ENCODE results near the gene MYO1G. TPM values are rescaled to one million over a fixed set of nuclear protein-coding genes. Genes with fewer than 3 reads are reported as not detected.
"Not testable (repeated sequence)": the region's sequence is repeated elsewhere in the genome, so short reads cannot be mapped to it uniquely, and the experiment has no call there.

MYO1G gene
- total RNA-seq (ENCODE audit: low replicate concordance) = 0.52 and 0.53 TPM in 2 replicates
- long read RNA-seq = 0 reads

- Mint-ChIP-seq H3K9me3 (no peaks in the 10 kb centered on the region), H3K27me3 (no peaks in the 10 kb centered on the region), H3K4me3 (no peak within 1 kb of the TSS), H3K36me3 (peaks cover 11% of the 10 kb centered on the region), H3K27ac (peak within 1 kb of the TSS; percentile 59), H3K4me1 (ENCODE audit: unreplicated experiment) (peaks cover 4% of the 10 kb centered on the region)
- TF ChIP-seq CTCF (conservative IDR thresholded peaks at IDR 0.05) = no peak
- no peak for DNase-seq (ENCODE audit: extremely low spot score, unreplicated experiment)
Measured at GRCh38 chr7:44978511-44979366, at the start of gene MYO1G. Gene MYO1G (minus strand): TSS chr7:44979015. CDS start chr7:44978961, 54 bp downstream.

DNA sequence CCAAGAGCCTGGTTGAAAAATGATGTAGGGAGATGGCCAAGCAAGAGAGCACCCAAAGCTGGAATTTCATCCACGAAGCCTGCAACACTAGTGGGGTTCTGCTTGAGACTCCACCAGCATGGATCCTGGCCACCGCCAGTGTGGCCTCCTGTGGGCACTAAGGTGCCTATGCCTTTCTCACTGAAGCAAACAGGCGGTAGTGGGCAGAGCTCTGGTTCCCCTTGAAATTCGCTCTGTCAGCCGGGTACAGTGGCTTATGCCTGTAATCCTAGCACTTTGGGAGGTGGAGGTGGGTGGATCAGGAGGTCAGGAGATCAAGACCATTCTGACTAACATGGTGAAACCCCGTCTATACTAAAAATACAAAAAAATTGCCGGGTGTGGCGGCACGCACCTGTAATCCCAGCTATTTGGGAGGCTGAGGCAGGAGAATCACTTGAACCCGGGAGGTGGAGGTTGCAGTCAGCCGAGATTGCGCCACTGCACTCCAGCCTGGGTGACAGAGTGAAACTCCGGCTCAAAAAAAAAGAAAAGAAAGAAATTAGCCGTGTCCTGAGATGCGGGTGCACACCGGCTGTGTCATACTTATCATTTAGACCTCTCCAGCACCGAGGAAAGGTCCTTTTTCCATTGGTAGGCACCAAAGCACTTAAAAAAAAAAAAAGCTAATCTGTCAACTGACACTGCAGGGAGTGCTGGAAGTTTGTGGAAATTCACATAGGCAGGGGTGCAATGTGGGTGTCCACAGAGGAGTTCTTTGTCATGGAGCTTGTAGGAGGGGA is 49.5 kb upstream of the MYO1G start:
- Mint-ChIP-seq H3K27me3 (no peaks in the 10 kb centered on the region), H3K27ac (no peak overlapping the region), H3K9me3 (peaks cover 4% of the 10 kb centered on the region), H3K4me3 (no peak overlapping the region), H3K4me1 (ENCODE audit: unreplicated experiment) (peaks cover 2% of the 10 kb centered on the region), H3K36me3 (peaks cover 22% of the 10 kb centered on the region)
- DNase-seq (ENCODE audit: extremely low spot score, unreplicated experiment) = no peak
- TF ChIP-seq CTCF (conservative IDR thresholded peaks at IDR 0.05) = no peak

DNA sequence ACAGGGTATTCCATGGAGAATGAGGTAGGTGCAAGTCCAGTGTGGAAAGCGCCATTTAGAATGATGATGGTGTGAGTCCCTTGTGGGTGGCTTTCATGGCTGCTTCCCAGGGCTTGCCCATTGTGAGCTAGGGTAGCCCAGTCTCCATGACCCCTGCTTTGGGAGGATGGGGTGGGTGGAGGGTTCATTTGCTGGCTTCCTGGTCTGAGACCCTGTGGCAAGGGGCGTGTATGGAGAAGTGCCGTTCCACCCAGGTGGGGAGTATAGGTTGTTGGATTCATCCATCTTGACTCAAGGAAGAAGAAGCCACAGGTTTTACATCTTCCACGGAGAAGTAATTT is 48.9 kb upstream of the MYO1G start:
- DNase-seq (ENCODE audit: extremely low spot score, unreplicated experiment) = no peak
- Mint-ChIP-seq H3K4me3 (no peak overlapping the region), H3K27me3 (no peaks in the 10 kb centered on the region), H3K9me3 (peaks cover 4% of the 10 kb centered on the region), H3K27ac (no peak overlapping the region), H3K36me3 (peaks cover 22% of the 10 kb centered on the region), H3K4me1 (ENCODE audit: unreplicated experiment) (no peaks in the 10 kb centered on the region)
- no peak for TF ChIP-seq CTCF (conservative IDR thresholded peaks at IDR 0.05)

DNA sequence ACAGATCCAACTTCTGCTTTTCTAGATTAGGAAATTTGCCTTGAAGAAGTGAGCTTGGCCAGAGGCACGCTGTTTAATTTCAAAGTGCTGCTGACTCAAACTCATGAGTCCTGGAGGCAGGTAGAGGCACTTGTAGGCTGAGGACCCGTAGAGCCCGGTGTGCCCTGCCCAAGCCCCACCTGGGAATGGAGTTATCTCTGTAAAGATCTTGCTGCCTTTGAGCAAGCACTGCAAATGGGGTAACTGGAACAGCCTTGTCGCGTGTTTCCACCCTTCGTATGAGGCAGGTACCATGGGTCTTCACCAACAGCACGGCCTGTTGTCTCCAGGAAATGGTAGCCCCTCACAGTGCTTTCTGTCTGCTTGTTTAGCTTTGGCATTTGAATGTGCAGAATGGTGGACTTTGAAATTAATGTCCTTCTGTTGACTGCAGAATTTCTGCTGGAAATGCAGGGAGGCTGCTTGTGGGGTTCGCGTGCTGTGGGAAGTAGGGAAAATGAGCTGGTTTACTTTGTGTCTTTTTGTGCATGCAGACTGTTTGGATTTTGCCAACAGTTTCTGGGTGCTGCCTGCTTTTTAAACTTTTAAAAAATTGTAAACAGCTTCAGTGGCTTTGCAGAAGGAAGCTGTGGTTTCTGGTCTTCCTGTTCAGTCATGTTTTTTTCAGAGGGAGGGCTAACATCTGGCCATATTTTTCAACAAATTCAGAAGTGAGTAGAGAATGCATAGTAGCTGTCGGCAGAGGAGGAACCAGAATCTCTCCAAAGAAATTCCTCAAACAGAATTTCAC is 48.4 kb upstream of the MYO1G start:
- no peak for DNase-seq (ENCODE audit: extremely low spot score, unreplicated experiment)
- H3K27me3 Mint-ChIP-seq = no peaks in the 10 kb centered on the region
- TF ChIP-seq CTCF (conservative IDR thresholded peaks at IDR 0.05) = no peak
- peaks cover 22% of the 10 kb centered on the region for H3K36me3 Mint-ChIP-seq
- peaks cover 4% of the 10 kb centered on the region for H3K9me3 Mint-ChIP-seq
- no peak overlapping the region for H3K27ac Mint-ChIP-seq
- H3K4me3 Mint-ChIP-seq = no peak overlapping the region
- H3K4me1 Mint-ChIP-seq (ENCODE audit: unreplicated experiment) = no peaks in the 10 kb centered on the region

DNA sequence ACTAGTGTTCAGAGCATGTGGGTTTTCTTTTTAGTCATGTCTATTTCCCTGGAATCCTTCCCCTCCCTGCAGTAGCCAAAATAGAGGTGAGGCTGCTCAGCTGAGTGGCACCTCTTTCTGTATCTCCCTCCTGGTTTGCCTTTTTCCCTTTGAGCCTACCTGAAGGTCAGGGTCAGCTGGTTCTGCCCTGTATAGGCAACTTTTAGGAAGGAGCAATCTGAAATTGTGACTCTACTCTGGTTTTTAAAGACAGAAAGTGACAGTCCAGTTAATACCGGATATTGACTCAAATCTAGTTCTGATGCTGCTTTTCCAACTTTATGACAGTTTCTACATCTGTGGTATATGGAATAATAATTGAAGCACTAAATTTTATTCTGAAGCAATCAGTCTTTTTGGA is 47.2 kb upstream of the MYO1G start:
- Mint-ChIP-seq H3K4me3 (no peak overlapping the region), H3K9me3 (peaks cover 9% of the 10 kb centered on the region), H3K36me3 (peaks cover 28% of the 10 kb centered on the region), H3K4me1 (ENCODE audit: unreplicated experiment) (peaks cover 5% of the 10 kb centered on the region), H3K27ac (no peak overlapping the region), H3K27me3 (no peaks in the 10 kb centered on the region)
- TF ChIP-seq CTCF (conservative IDR thresholded peaks at IDR 0.05) = no peak
- DNase-seq (ENCODE audit: extremely low spot score, unreplicated experiment) = no peak

DNA sequence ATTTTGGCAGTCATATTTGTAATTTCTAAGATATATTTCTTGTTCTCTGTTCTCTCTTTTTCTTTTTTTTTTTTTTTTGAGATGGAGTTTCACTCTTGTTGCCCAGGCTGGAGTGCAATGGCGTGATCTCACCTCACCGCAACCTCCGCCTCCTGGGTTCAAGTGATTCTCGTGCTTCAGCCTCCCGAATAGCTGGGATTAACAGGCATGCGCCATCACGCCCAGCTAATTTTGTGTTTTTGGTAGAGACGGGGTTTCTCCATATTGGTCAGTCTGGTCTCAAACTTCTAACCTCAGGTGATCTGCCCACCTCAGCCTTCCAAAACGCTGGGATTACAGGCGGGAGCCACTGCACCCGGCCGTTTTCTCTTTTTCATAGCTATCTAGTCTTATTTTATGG is 46.7 kb upstream of the MYO1G start:
- not testable (repeated sequence) for H3K4me1 Mint-ChIP-seq (ENCODE audit: unreplicated experiment)

More for the DNA sequence above, 46.7 kb upstream of the MYO1G start:
- H3K9me3 Mint-ChIP-seq; H3K4me3 Mint-ChIP-seq; DNase-seq (ENCODE audit: extremely low spot score, unreplicated experiment); H3K27ac Mint-ChIP-seq; H3K27me3 Mint-ChIP-seq: not testable (repeated sequence)
- peaks cover 28% of the 10 kb centered on the region for H3K36me3 Mint-ChIP-seq
